SK-N-DZ (cell line): ENCODE results near the gene QRSL1.

Experiments used
- small RNA-seq, 2 experiments: library from RNA; depleted of rRNA; stranded (forward); fragments of <200 nt; gene quantifications; one replicate each; pipeline ENCODE3, GENCODE V24; 2014

Gene QRSL1

Small RNA genes lying within 50 kb of the gene (small RNA-seq; reads per million reads assigned to genes)
- gene RNU6-527P, result 0 reads per million in 2 experiments
